Heart left ventricle (tissue), 16 donors: Measurements from ENCODE around the gene CD72. TPM values are rescaled to one million over a fixed set of nuclear protein-coding genes. Genes with fewer than 3 reads are reported as not detected.

ENCODE experiments used
- ATAC-seq, 4 donors: fragments of 200-7000 bp; cut with Tn5 transposase; one replicate each; pipeline ENCODE4 v1.9.1; 2020 to 2022; ENCODE audit warnings: moderate library complexity in 4 of 4, mild to moderate bottlenecking in 3 of 4, moderate number of reproducible peaks in 1 of 4
- DNase-seq, 5 donors: peaks; one replicate each; pipeline ENCODE4 v3.0.0-alpha.2; 2020
- H3K27ac ChIP-seq, 12 donors: fragments of 200-600 bp; sonication (generic) in 4 of 12; one replicate each; pipeline versions ENCODE4 v1.5.0 to v1.8.0; 2016 to 2022; ENCODE audit warnings: mild to moderate bottlenecking in 2 of 12
- H3K27me3 ChIP-seq, 9 donors: fragments of 200-600 bp; sonication (generic) in 2 of 9; one replicate each; pipeline versions ENCODE4 v1.5.1 to v1.8.0; 2016 to 2022; ENCODE audit warnings: mild to moderate bottlenecking in 3 of 9
- H3K36me3 ChIP-seq, 9 donors: fragments of 200-600 bp; sonication (generic) in 2 of 9; one replicate each; pipeline versions ENCODE4 v1.5.0 to v1.8.0; 2018 to 2022; ENCODE audit warnings: mild to moderate bottlenecking in 2 of 9
- H3K4me1 ChIP-seq, 12 donors: fragments of 200-600 bp; sonication (generic) in 4 of 12; one replicate each; pipeline versions ENCODE4 v1.5.0 to v1.8.0; 2016 to 2022; ENCODE audit warnings: mild to moderate bottlenecking in 3 of 12
- H3K4me3 ChIP-seq, 12 donors: fragments of 200-600 bp; sonication (generic) in 4 of 12; one replicate each; pipeline versions ENCODE4 v1.5.0 to v1.8.0; 2017 to 2022; ENCODE audit warnings: mild to moderate bottlenecking in 9 of 12, moderate library complexity in 4 of 12
- H3K9me3 ChIP-seq, 12 donors: fragments of 200-600 bp; sonication (generic) in 4 of 12; one replicate each; pipeline versions ENCODE4 v1.5.0 to v1.8.0; 2016 to 2022; ENCODE audit warnings: mild to moderate bottlenecking in 1 of 12
- CTCF ChIP-seq, 12 donors: fragments of 200-600 bp; sonication (generic) in 4 of 12; IDR thresholded peaks; one replicate each; pipeline versions ENCODE4 v1.5.0 to v1.8.0; 2018 to 2022; ENCODE audit warnings: antibody characterized with exemption in 12 of 12, mild to moderate bottlenecking in 5 of 12
- POLR2A ChIP-seq, 2 donors: fragments of 450-650 bp; IDR thresholded peaks; one replicate each; pipeline ENCODE4 v1.6.1; 2017; ENCODE audit warnings: antibody characterized with exemption in 2 of 2, mild to moderate bottlenecking in 2 of 2, moderate library complexity in 2 of 2
- WGBS, 4 donors: extraction: QIAGEN DNeasy Blood & Tissue Kit in 2 of 4; methylation state at CpG; one replicate each; pipeline versions ENCODE4 v1.1.5 to v1.1.7; 2013 to 2018; 5-methylcytosine and 5-hydroxymethylcytosine counted together
- intact Hi-C, 10 donors: fragments of 100-400 bp; cut with DNase I; formaldehyde crosslinking; loops; one replicate each; pipeline versions ENCODE4 v1.11.1 to v1.14.2; 2022
- polyA plus RNA-seq, 2 donors: library from polyadenylated mRNA; stranded (reverse); fragments of 200-250 nt; gene quantifications; one replicate each; pipeline ENCODE4 v1.2.3, GENCODE V29; 2013
- total RNA-seq, 9 donors: library from RNA; depleted of rRNA in 2 of 9; stranded (reverse); fragments of >200 nt in 2 of 9; fragmentation: NEBNext Ultra II Directional in 3 of 9; extraction: Animal tissue kit (Norgen Biotek cat#: 25700) in 3 of 9; gene quantifications; one replicate each; pipeline versions ENCODE4 v1.1.0 to v1.2.4, GENCODE V29; 2016 to 2023
- donor health status: ischemic (EF 13 %, LVEDD 7.1; RV severe dilation, severe dysfunction).
- donor health status: healthy with polysubstance abuse.
- donor health status: DM: no; HTN: yes; CAD: no.
- donor health status: DM: no; HTN: no; CAD: no.
- donor health status: ischemic (EF 25% LVEDD 6.9; RV normal size, moderate dysfunction).
- donor health status: ischemic (EF 25% LVEDD 5.7; RV mildly dilated, moderate dysfunction).
- donor health status: healthy.
- donor health status: DM: yes; HTN: yes; CAD: no.
- donor health status: ischemic (EF 35%, LVEDD 5.7; RV mildly dilated, moderate dysfunction).
- donor health status: nonischemic (EF 11% LVEDD 7.7; RV severe dilation, severe dysfunction).
- donor health status: DM: yes; HTN: yes; CAD: no.
- donor health status: PGD.
- donor health status: ischemic (EF 29% LVEDD 5.4; RV normal size, mild dysfunction).
- donor health status: nonischemic (EF 23%, LVEDD 6.1; RV moderate dilation, normal function).

Gene CD72
- total and polyA plus RNA-seq, 11 donors, result 0.38 to 10.0 (median 0.80) TPM; not detected in 2

DNA sequence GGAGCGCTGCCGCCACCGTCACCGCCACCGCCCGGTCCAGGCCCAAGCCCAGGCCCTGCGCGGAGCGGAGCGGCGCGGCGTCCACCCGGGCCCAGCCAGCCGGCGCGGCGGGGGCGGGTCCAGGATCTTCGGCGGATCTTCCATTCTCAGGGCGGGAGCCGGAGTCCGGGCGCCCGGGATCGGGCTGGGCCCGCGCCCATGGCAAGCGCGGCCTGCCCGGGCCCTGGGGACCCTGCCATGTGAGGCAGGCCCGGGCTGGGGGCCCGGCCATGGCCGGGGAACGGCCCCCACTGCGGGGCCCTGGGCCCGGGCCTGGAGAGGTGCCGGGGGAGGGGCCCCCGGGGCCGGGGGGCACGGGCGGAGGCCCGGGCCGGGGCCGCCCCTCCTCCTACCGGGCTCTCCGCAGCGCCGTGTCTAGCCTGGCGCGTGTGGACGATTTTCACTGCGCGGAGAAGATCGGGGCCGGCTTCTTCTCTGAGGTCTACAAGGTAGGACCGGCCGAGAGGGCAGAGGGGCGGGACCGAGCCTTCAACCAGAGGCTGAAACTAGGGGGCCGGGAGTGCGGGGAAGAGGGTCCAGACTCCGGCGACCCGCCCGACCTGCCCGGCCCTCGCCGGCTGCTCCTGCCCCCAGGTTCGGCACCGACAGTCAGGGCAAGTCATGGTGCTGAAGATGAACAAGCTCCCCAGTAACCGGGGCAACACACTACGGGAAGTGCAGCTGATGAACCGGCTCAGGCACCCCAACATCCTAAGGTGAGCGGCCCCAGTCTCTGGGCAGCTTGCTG lies 12.7 kb downstream of the CD72 start:
- peak in 4 of 5 donors; percentile 22 to 54 (median 42) for DNase-seq
- no peaks in the 10 kb centered on the region for H3K9me3 ChIP-seq
- no peaks in the 10 kb centered on the region for H3K27me3 ChIP-seq
- H3K27ac ChIP-seq, result peak overlapping the region; percentile 76 to 99 (median 86)
- peaks cover 6 to 33% (median 25%) of the 10 kb centered on the region in 12 donors for H3K4me1 ChIP-seq
- TF ChIP-seq POLR2A (IDR thresholded peaks at IDR 0.05), result no peak
- TF ChIP-seq CTCF (IDR thresholded peaks at IDR 0.05), result no peak
- 0 to 1% (median 1%) methylated on average over 16 to 76 of the region's 76 CpGs for WGBS, 4 donors
- ATAC-seq, result peak in 1 of 4 donors; percentile 1
- intact Hi-C loops, result loop anchor here in 4 of 10 donors (2.0 to 10.0 kb wide), 4 partner anchors 41 to 125 kb away; partner anchors contain the start of genes CCDC107 (in 2 of the 4), RMRP (in 2 of the 4) and SIT1 (in 2 of the 4)
- H3K4me3 ChIP-seq, result peak overlapping the region; percentile 53 to 96 (median 78)
- H3K36me3 ChIP-seq, result peaks cover 0 to 37% (median 28%) of the 10 kb centered on the region in 9 donors

GRCh38 chr9:35604578-35605350 lies 13.4 kb downstream of the CD72 start, which contains the start of gene TESK1:
TESK1 (plus strand) TSS chr9:35605262; CDS start chr9:35605620, 358 bp downstream.
- 0% methylated on average over 22 to 55 of the region's 55 CpGs for WGBS, 4 donors
- Histone ChIP-seq H3K4me1 (peaks cover 6 to 33% (median 25%) of the 10 kb centered on the region in 12 donors), H3K27ac (peak within 1 kb of the TSS; percentile 77 to 99 (median 93)), H3K9me3 (no peaks in the 10 kb centered on the region), H3K4me3 (peak within 1 kb of the TSS; percentile 58 to 96 (median 78)), H3K27me3 (no peaks in the 10 kb centered on the region), H3K36me3 (peaks cover 0 to 29% (median 24%) of the 10 kb centered on the region in 9 donors)
- TF ChIP-seq POLR2A (IDR thresholded peaks at IDR 0.05), result no peak
- no peak for TF ChIP-seq CTCF (IDR thresholded peaks at IDR 0.05)
- ATAC-seq (peak; percentile 8 to 62 (median 46)), DNase-seq (peak; percentile 73 to 86 (median 80))
- intact Hi-C loops, result loop anchor here in 5 of 10 donors (1.0 to 10.0 kb wide), 9 partner anchors 42 to 492 kb away; partner anchors contain the start of genes CCDC107 (in 2 of the 5), RMRP (in 2 of the 5), SIT1 (in 2 of the 5) and ATOSB (in 1 of the 5)

- 0 to 1% (median 0%) methylated on average over 15 to 41 of the region's 41 CpGs for WGBS, 4 donors
- peaks cover 0 to 23% (median 17%) of the 10 kb centered on the region in 9 donors for H3K36me3 ChIP-seq
- TF ChIP-seq CTCF (IDR thresholded peaks at IDR 0.05) (peak; percentile 90 to 99 (median 94)), POLR2A (IDR thresholded peaks at IDR 0.05) (peak in 1 of 2 donors; percentile 72)
- H3K4me3 ChIP-seq, result peak overlapping the region; percentile 43 to 96 (median 78)
- H3K27ac ChIP-seq, result peak overlapping the region; percentile 62 to 99 (median 93)
- no peaks in the 10 kb centered on the region for H3K27me3 ChIP-seq
- intact Hi-C loops, result loop anchor here in 5 of 10 donors (1.0 to 10.0 kb wide), 10 partner anchors 42 to 492 kb away; partner anchors contain the start of genes CCDC107 (in 2 of the 5), RMRP (in 2 of the 5), SIT1 (in 2 of the 5) and ATOSB (in 1 of the 5)
- peak; percentile 100 for DNase-seq
- peak; percentile 95 to 97 (median 96) for ATAC-seq
- H3K9me3 ChIP-seq, result no peaks in the 10 kb centered on the region
- H3K4me1 ChIP-seq, result peaks cover 6 to 33% (median 25%) of the 10 kb centered on the region in 12 donors
These were observed 14.1 kb downstream of the CD72 start for GRCh38 chr9:35603986-35604577.
